HCT116 (cell line): Measurements from ENCODE around the gene MAP7. TPM values are rescaled to one million over a fixed set of nuclear protein-coding genes. Genes with fewer than 3 reads are reported as not detected.

Experiments
- ATAC-seq: fragments of 200-7000 bp; cut with Tn5 transposase; 2 replicates; pipeline ENCODE4 v1.9.1; 2020; ENCODE audit warnings: mild to moderate bottlenecking, moderate library complexity
- BruUV-seq: library from RNA; stranded (reverse); fragments of 400-500 nt; replicated peaks from 2 replicates; lab custom pipeline; 2021; lab: Mats Ljungman, UMichigan
- CTCF ChIA-PET: fragments of 300-600 bp; sonication (Branson Sonifier 250); formaldehyde crosslinking; loops from one replicate; lab custom pipeline; 2021; ENCODE audit warnings: antibody characterized with exemption; lab: Charles Lee
- POLR2A ChIA-PET: fragments of 300-600, 350-600 bp; sonication (Branson Sonifier 250); formaldehyde crosslinking; loops from one replicate; lab custom pipeline; 2021; ENCODE audit warnings: antibody characterized with exemption; lab: Charles Lee
- RAD21 ChIA-PET, 2 experiments: fragments of 300-600 bp; sonication (Branson Sonifier 250); formaldehyde crosslinking; loops; one replicate each; lab custom pipeline; 2023; ENCODE audit warnings: low total read pairs in 2 of 2; ENCODE audit not compliant: uncharacterized antibody in 2 of 2, unreplicated experiment in 2 of 2, low non-redundant PET in 1 of 2; lab: Charles Lee
- DNase-seq: peaks from one replicate; pipeline ENCODE4 v3.0.0-alpha.2; 2010; ENCODE audit warnings: low read depth, low spot score
- H2AFZ ChIP-seq: fragments of 200-600 bp; shearing (Covaris generic), sonication (generic); 2 replicates; pipeline ENCODE4 v1.6.1; 2017; ENCODE audit warnings: low read depth, mixed run types, mixed read lengths, antibody characterized with exemption, low read length; ENCODE audit not compliant: poor library complexity, severe bottlenecking
- H3K27ac ChIP-seq: 2 replicates; pipeline ENCODE4 v1.5.1; 2012; ENCODE audit warnings: low read depth, low read length
- H3K27me3 ChIP-seq: fragments of 200-600 bp; sonication (generic); 2 replicates; pipeline ENCODE4 v1.6.1; 2016; ENCODE audit warnings: mixed run types, low read length, mixed read lengths; ENCODE audit not compliant: insufficient read depth
- H3K36me3 ChIP-seq, 2 experiments: fragments of 200-500 bp in 1 of 2; fragments of 200-600 bp in 1 of 2; sonication (Bioruptor generic) in 1 of 2; sonication (generic) in 1 of 2; 2 replicates each; pipeline versions ENCODE4 v1.5.1 to v1.6.1; 2014 to 2016; ENCODE audit warnings: low read length in 2 of 2, inconsistent platforms in 1 of 2, mixed read lengths in 1 of 2, mixed run types in 1 of 2; ENCODE audit not compliant: insufficient read depth in 2 of 2, control insufficient read depth in 1 of 2
- H3K4me1 ChIP-seq, 2 experiments: fragments of 200-600 bp in 1 of 2; sonication (generic) in 1 of 2; 2 replicates each; pipeline versions ENCODE4 v1.5.1 to v1.6.1; 2012 to 2017; ENCODE audit warnings: low read length in 2 of 2, inconsistent platforms in 1 of 2, mild to moderate bottlenecking in 1 of 2, mixed read lengths in 1 of 2, mixed run types in 1 of 2, moderate library complexity in 1 of 2; ENCODE audit not compliant: insufficient read depth in 2 of 2, control insufficient read depth in 1 of 2
- H3K4me2 ChIP-seq: fragments of 200-600 bp; sonication (generic); 2 replicates; pipeline ENCODE4 v1.6.1; 2017; ENCODE audit warnings: mixed run types, low read length, mixed read lengths
- H3K4me3 ChIP-seq, 2 experiments: fragments of 200-600 bp in 1 of 2; sonication (generic) in 1 of 2; replicated peaks in 1 of 2; 2 replicates each; pipeline ENCODE4 v1.5.1; 2011 to 2016; ENCODE audit warnings: low read length in 2 of 2, control low read depth in 1 of 2, low read depth in 1 of 2, mild to moderate bottlenecking in 1 of 2, mixed read lengths in 1 of 2, mixed run types in 1 of 2
- H3K79me2 ChIP-seq: fragments of 200-600 bp; sonication (generic); 2 replicates; pipeline ENCODE4 v1.6.1; 2017; ENCODE audit warnings: mild to moderate bottlenecking, mixed run types, low read length, moderate library complexity, mixed read lengths; ENCODE audit not compliant: insufficient read depth
- H3K9ac ChIP-seq: fragments of 200-600 bp; sonication (generic); 2 replicates; pipeline ENCODE4 v1.6.1; 2016; ENCODE audit warnings: low read length, mixed read lengths
- H3K9me2 ChIP-seq: fragments of 200-600 bp; sonication (generic), shearing (Covaris generic); 2 replicates; pipeline ENCODE4 v1.6.1; 2017; ENCODE audit warnings: mixed run types, mild to moderate bottlenecking, moderate library complexity; ENCODE audit not compliant: insufficient read depth
- H3K9me3 ChIP-seq, 2 experiments: fragments of 200-500 bp in 1 of 2; fragments of 200-600 bp in 1 of 2; sonication (Bioruptor generic) in 1 of 2; sonication (generic) in 1 of 2; 2 replicates each; pipeline ENCODE4 v1.6.1; 2014 to 2017; ENCODE audit warnings: low read length in 2 of 2, mixed read lengths in 2 of 2, inconsistent platforms in 1 of 2, low read depth in 1 of 2, mild to moderate bottlenecking in 1 of 2, mixed run types in 1 of 2, moderate library complexity in 1 of 2; ENCODE audit not compliant: control insufficient read depth in 1 of 2, insufficient read depth in 1 of 2
- H4K20me1 ChIP-seq: fragments of 200-600 bp; sonication (generic), shearing (Covaris generic); 2 replicates; pipeline ENCODE4 v1.6.1; 2017; ENCODE audit warnings: mixed run types, mild to moderate bottlenecking, moderate library complexity; ENCODE audit not compliant: insufficient read depth
- CEBPB ChIP-seq: IDR thresholded peaks from 2 replicates; pipeline ENCODE4 v1.6.1; 2012; ENCODE audit warnings: low read depth
- EZH2phosphoT487 ChIP-seq: fragments of 200-600 bp; IDR thresholded peaks from 2 replicates; pipeline ENCODE4 v1.6.1; 2018; ENCODE audit warnings: antibody characterized with exemption, borderline replicate concordance
- FOSL1 ChIP-seq: IDR thresholded peaks from 2 replicates; pipeline ENCODE4 v1.6.1; 2012; ENCODE audit warnings: low read depth
- JUND ChIP-seq: IDR thresholded peaks from 2 replicates; pipeline ENCODE4 v1.6.1; 2012
- POLR2AphosphoS5 ChIP-seq: IDR thresholded peaks from 2 replicates; pipeline ENCODE4 v1.6.1; 2011; ENCODE audit warnings: mild to moderate bottlenecking, low read depth, low read length, moderate library complexity
- RAD21 ChIP-seq: IDR thresholded peaks from 2 replicates; pipeline ENCODE4 v1.6.1; 2012; ENCODE audit warnings: low read depth, mild to moderate bottlenecking
- SIN3A ChIP-seq: IDR thresholded peaks from 2 replicates; pipeline ENCODE4 v1.6.1; 2012; ENCODE audit warnings: low read depth
- YY1 ChIP-seq: IDR thresholded peaks from 2 replicates; pipeline ENCODE4 v1.6.1; 2011; ENCODE audit warnings: low read length, low read depth, moderate library complexity, mild to moderate bottlenecking; ENCODE audit not compliant: insufficient replicate concordance; ENCODE audit errors: extremely low read depth
- ZNF274 ChIP-seq: fragments of 200-500 bp; sonication (Bioruptor generic); IDR thresholded peaks from 2 replicates; pipeline ENCODE4 v1.6.1; 2014; ENCODE audit warnings: mild to moderate bottlenecking, low read depth, low read length, inconsistent platforms
- intact Hi-C: fragments of 100-400 bp; cut with micrococcal nuclease; formaldehyde crosslinking; loops from 2 replicates; pipeline ENCODE4 v1.10.0; 2022
- total RNA-seq: library from RNA; stranded (reverse); gene quantifications from one replicate; pipeline ENCODE4 v1.2.1, GENCODE V29; 2021; ENCODE audit not compliant: unreplicated experiment
- TF ChIP-seq, protein P1 (sequence below): IDR thresholded peaks from 2 replicates; pipeline ENCODE4 v1.6.1; 2012
- TF ChIP-seq, protein P2 (sequence below): IDR thresholded peaks from 2 replicates; pipeline ENCODE4 v1.6.1; 2012
- TF ChIP-seq, protein P3 (sequence below): IDR thresholded peaks from 2 replicates; pipeline ENCODE4 v1.6.1; 2011; ENCODE audit warnings: mild to moderate bottlenecking, low read length, moderate library complexity; ENCODE audit not compliant: insufficient replicate concordance; ENCODE audit errors: extremely low read depth
- TF ChIP-seq, protein P4 (sequence below), 3 experiments: fragments of 200-600 bp in 1 of 3; sonication (generic) in 1 of 3; IDR thresholded peaks in 2 of 3; conservative IDR thresholded peaks in 1 of 3; 2 replicates each; pipeline ENCODE4 v1.5.1; 2012 to 2017; ENCODE audit warnings: low read depth in 2 of 3, low read length in 2 of 3, antibody characterized with exemption in 1 of 3, borderline replicate concordance in 1 of 3, control low read depth in 1 of 3, mild to moderate bottlenecking in 1 of 3, mixed read lengths in 1 of 3, mixed run types in 1 of 3, moderate library complexity in 1 of 3; ENCODE audit not compliant: insufficient read depth in 1 of 3

The MAP7 gene
- total RNA-seq, 1 experiment from 2014 or later = 35.5 TPM

DNA sequence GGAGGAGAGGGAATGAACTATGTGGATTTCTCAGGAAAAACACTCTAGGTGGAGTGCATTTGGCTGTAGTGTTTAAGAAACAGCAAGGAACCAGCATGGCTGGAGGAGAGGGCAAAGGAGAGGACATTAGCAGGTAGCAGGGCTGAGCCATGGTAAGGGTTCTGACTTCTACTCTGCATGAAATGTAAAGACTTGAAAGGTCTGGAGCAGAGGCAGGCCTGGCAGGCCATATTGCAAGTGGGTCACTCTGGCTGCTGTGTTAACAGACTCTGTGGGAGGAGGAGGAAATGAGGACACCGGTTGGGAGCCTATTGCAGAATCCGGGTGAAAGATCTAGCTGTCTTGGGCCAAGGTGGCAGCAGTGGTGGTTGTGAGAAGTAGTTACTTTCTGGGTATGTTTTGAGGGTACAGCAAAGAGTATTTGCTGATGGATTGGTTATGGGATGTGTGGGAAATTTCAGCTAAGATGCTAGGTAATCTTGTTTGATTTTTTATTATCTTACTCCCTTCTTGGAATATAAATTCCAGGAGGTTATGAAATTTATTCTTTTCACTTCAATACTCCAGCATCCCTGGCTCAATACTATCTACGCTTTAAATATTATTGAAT lies 144.7 kb downstream of the MAP7 start:
- H2AFZ ChIP-seq = no peak overlapping the region
- H3K27ac ChIP-seq = no peak overlapping the region
- BruUV-seq = no TSS peak
- DNase-seq (no peak), ATAC-seq (no peak)
- CTCF ChIA-PET = no interaction called here
- H3K4me1 ChIP-seq = peaks cover 10 to 39% of the 10 kb centered on the region in 2 experiments
- H3K9me3 ChIP-seq = no peaks in the 10 kb centered on the region
- no peaks in the 10 kb centered on the region for H3K27me3 ChIP-seq
- H3K9ac ChIP-seq = no peak overlapping the region
- intact Hi-C loops = no loop called here
- no peak for TF ChIP-seq SIN3A
- TF ChIP-seq, protein P1, sequence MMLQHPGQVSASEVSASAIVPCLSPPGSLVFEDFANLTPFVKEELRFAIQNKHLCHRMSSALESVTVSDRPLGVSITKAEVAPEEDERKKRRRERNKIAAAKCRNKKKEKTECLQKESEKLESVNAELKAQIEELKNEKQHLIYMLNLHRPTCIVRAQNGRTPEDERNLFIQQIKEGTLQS = no peak
- TF ChIP-seq POLR2AphosphoS5 = no peak
- no peak for TF ChIP-seq RAD21
- no peak for TF ChIP-seq EZH2phosphoT487
- TF ChIP-seq JUND = no peak
- TF ChIP-seq, protein P2, sequence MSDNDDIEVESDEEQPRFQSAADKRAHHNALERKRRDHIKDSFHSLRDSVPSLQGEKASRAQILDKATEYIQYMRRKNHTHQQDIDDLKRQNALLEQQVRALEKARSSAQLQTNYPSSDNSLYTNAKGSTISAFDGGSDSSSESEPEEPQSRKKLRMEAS = no peak
- H4K20me1 ChIP-seq = no peaks in the 10 kb centered on the region
- no peak overlapping the region for H3K4me3 ChIP-seq
- POLR2A ChIA-PET = no interaction called here
- 0 out of 4 replicates have a peak, but pooled peaks cover 0 to 5% of the 10 kb centered on the region in 2 experiments for H3K36me3 ChIP-seq
- no peaks in the 10 kb centered on the region for H3K9me2 ChIP-seq
- RAD21 ChIA-PET = no interaction called here
- no peak overlapping the region for H3K4me2 ChIP-seq
- no peaks in the 10 kb centered on the region; the same call in 1 of the 2 replicates for H3K79me2 ChIP-seq

DNA sequence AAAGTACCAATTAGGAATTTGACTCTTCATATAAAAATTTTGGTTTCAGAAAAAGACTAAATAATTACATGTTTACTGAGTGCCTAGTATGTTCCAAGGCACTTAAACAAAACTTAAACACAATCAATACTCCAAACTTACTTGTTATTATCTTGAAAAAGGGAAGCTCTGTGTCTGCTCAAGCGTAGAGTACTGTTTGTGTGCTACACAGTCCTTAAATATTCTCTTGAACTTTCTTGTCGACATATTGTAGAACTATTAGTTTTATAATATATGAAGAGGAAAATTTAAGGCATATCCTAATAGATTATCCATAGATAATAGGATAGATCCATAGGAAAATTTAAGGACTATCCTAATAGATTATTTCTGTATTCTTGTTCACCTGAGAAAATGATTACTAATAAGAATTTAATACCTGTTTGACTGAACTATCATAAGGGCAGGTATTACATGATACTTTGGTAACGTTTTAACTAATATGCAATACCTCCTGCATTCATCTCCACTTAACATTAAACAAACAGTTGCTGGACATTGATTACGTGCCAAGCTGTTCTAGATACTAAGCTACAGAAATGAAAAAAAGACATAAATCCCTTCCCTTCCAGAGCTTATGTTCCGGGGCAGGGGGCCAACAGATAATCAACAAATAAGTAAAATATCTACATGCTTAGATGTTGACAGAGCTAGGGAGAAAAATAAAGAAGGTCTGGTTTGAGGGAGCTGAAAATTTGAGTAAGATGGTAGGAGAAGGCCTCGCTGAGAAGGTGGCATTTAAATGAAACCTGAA lies 145.4 kb downstream of the MAP7 start:
- Histone ChIP-seq H3K9me2 (no peaks in the 10 kb centered on the region), H3K9me3 (no peaks in the 10 kb centered on the region), H3K9ac (no peak overlapping the region), H3K4me1 (peaks cover 10 to 39% of the 10 kb centered on the region in 2 experiments), H4K20me1 (no peaks in the 10 kb centered on the region), H3K27ac (no peak overlapping the region), H2AFZ (no peak overlapping the region), H3K36me3 (no peaks in the 10 kb centered on the region), H3K4me3 (no peak overlapping the region), H3K79me2 (no peaks in the 10 kb centered on the region; the same call in 1 of the 2 replicates), H3K4me2 (no peak overlapping the region), H3K27me3 (no peaks in the 10 kb centered on the region)
- ChIA-PET CTCF (no interaction called here), RAD21 (no interaction called here), POLR2A (no interaction called here)
- ATAC-seq (no peak), DNase-seq (no peak)
- no TSS peak for BruUV-seq
- intact Hi-C loops = no loop called here
- TF ChIP-seq FOSL1 (no peak), CEBPB (no peak), YY1 (no peak), ZNF274 (no peak), SIN3A (no peak)
- TF ChIP-seq, protein P3, sequence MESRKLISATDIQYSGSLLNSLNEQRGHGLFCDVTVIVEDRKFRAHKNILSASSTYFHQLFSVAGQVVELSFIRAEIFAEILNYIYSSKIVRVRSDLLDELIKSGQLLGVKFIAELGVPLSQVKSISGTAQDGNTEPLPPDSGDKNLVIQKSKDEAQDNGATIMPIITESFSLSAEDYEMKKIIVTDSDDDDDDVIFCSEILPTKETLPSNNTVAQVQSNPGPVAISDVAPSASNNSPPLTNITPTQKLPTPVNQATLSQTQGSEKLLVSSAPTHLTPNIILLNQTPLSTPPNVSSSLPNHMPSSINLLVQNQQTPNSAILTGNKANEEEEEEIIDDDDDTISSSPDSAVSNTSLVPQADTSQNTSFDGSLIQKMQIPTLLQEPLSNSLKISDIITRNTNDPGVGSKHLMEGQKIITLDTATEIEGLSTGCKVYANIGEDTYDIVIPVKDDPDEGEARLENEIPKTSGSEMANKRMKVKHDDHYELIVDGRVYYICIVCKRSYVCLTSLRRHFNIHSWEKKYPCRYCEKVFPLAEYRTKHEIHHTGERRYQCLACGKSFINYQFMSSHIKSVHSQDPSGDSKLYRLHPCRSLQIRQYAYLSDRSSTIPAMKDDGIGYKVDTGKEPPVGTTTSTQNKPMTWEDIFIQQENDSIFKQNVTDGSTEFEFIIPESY = no peak
- TF ChIP-seq, protein P4, sequence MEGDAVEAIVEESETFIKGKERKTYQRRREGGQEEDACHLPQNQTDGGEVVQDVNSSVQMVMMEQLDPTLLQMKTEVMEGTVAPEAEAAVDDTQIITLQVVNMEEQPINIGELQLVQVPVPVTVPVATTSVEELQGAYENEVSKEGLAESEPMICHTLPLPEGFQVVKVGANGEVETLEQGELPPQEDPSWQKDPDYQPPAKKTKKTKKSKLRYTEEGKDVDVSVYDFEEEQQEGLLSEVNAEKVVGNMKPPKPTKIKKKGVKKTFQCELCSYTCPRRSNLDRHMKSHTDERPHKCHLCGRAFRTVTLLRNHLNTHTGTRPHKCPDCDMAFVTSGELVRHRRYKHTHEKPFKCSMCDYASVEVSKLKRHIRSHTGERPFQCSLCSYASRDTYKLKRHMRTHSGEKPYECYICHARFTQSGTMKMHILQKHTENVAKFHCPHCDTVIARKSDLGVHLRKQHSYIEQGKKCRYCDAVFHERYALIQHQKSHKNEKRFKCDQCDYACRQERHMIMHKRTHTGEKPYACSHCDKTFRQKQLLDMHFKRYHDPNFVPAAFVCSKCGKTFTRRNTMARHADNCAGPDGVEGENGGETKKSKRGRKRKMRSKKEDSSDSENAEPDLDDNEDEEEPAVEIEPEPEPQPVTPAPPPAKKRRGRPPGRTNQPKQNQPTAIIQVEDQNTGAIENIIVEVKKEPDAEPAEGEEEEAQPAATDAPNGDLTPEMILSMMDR (IDR thresholded peaks at IDR 0.05 in 2 of 3, conservative IDR thresholded peaks at IDR 0.05 in 1 of 3; ENCODE audit: borderline replicate concordance in 1 of 3, insufficient read depth in 1 of 3, low read depth in 2 of 3, low read length in 2 of 3) = no peak
